Erythroblast (primary cell): Measurements from ENCODE around the gene CCDC18.

Experiments
- GATA1 ChIP-seq: IDR thresholded peaks from 2 replicates; pipeline ENCODE4 v1.6.1; 2011; ENCODE audit warnings: low read depth, mild to moderate bottlenecking, control low read depth, low read length, moderate library complexity
- POLR2A ChIP-seq: IDR thresholded peaks from 2 replicates; pipeline ENCODE4 v1.6.1; 2011; ENCODE audit warnings: mild to moderate bottlenecking, low read length

DNA sequence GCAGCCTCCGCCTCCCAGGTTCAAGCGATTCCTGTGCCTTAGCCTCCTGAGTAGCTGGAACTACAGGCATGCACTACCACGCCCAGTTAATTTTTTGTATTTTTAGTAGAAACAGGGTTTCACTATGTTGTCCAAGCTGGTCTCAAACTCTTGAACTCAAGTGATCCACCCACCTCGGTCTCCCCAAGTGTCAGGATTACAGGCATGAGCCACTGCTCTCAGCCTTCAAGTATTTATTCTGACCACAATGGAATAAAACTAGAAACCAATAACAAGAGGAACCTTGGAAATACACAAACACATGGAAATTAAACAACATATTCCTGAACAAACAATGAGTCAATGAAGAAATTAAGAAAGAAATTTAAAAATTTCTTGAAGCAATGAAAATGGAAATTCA, 132.5 kb downstream of the CCDC18 start:
- TF ChIP-seq POLR2A (no peak), GATA1 (no peak)
